HepG2 (cell line): ENCODE data around the gene CX3CR1. TPM values are rescaled to one million over a fixed set of nuclear protein-coding genes. Genes with fewer than 3 reads are reported as not detected.

ENCODE experiments used
- ATAC-seq: fragments of 200-7000 bp; cut with Tn5 transposase; 3 replicates; pipeline ENCODE4 v1.9.1; 2020; ENCODE audit warnings: mild to moderate bottlenecking, moderate library complexity
- BruUV-seq: library from RNA; stranded (reverse); fragments of 400-500 nt; replicated peaks from 2 replicates; lab custom pipeline; 2021; lab: Mats Ljungman, UMichigan
- CTCF ChIA-PET: fragments of 300-600 bp; formaldehyde crosslinking; extraction: SDS; loops from one replicate; lab custom pipeline; 2021; ENCODE audit warnings: low total read pairs, inconsistent platforms, low intra/inter-chr PET ratio; lab: Yijun Ruan, JAX
- POLR2A ChIA-PET: fragments of 350-600 bp; sonication (Branson Sonifier 250); formaldehyde crosslinking; loops from one replicate; lab custom pipeline; 2020; ENCODE audit warnings: antibody characterized with exemption, inconsistent platforms; lab: Yijun Ruan, JAX
- DNase-seq: peaks from one replicate; pipeline ENCODE4 v3.0.0-alpha.2; 2015; ENCODE audit warnings: low spot score
- FAIRE-seq: peaks from 3 replicates; lab custom pipeline; 2011; peaks lifted over from hg19 to GRCh38; lab: Jason Lieb, UNC
- H2AFZ ChIP-seq: one replicate; pipeline ENCODE4 v1.6.1; 2011; ENCODE audit warnings: low read length, inconsistent platforms
- H3K27ac ChIP-seq: fragments of 300-600 bp; 3 replicates; pipeline ENCODE4 v1.8.0; 2011; ENCODE audit warnings: mixed run types, mild to moderate bottlenecking, mixed read lengths, low read length, inconsistent platforms; ENCODE audit not compliant: insufficient read depth; ENCODE audit errors: extremely low read length
- H3K27me3 ChIP-seq, 2 experiments: fragments of 200-600 bp in 1 of 2; 2 replicates in 1 of 2; 3 replicates in 1 of 2; pipeline versions ENCODE4 v1.6.0 to v1.8.0; 2011; ENCODE audit warnings: low read length in 2 of 2, mild to moderate bottlenecking in 2 of 2, moderate library complexity in 2 of 2, inconsistent platforms in 1 of 2; ENCODE audit not compliant: insufficient read depth in 2 of 2, control insufficient read depth in 1 of 2
- H3K36me3 ChIP-seq, 2 experiments: fragments of 200-600 bp in 1 of 2; replicated peaks in 1 of 2; 2 replicates in 1 of 2; 3 replicates in 1 of 2; pipeline versions ENCODE4 v1.5.1 to v1.8.0; 2011; ENCODE audit warnings: low read length in 2 of 2, inconsistent platforms in 1 of 2; ENCODE audit not compliant: insufficient read depth in 2 of 2, control insufficient read depth in 1 of 2
- H3K4me1 ChIP-seq: 2 replicates; pipeline ENCODE4 v1.5.1; 2012; ENCODE audit warnings: low read length, inconsistent platforms; ENCODE audit not compliant: insufficient read depth
- H3K4me2 ChIP-seq: 2 replicates; pipeline ENCODE4 v1.6.0; 2011; ENCODE audit warnings: low read depth, low read length, inconsistent platforms
- H3K4me3 ChIP-seq, 3 experiments: fragments of 200-600 bp in 1 of 3; sonication (generic), shearing (Covaris generic) in 1 of 3; replicated peaks in 1 of 3; 2 replicates each; pipeline ENCODE4 v1.5.1; 2011 to 2016; ENCODE audit warnings: low read length in 3 of 3, inconsistent platforms in 2 of 3, low read depth in 2 of 3, mild to moderate bottlenecking in 2 of 3, control low read depth in 1 of 3, mixed read lengths in 1 of 3; ENCODE audit not compliant: insufficient read depth in 1 of 3
- H3K79me2 ChIP-seq: one replicate; pipeline ENCODE4 v1.6.1; 2011; ENCODE audit warnings: low read length, inconsistent platforms; ENCODE audit not compliant: insufficient read depth
- H3K9ac ChIP-seq: 2 replicates; pipeline ENCODE4 v1.6.0; 2011; ENCODE audit warnings: mild to moderate bottlenecking, low read depth, low read length, inconsistent platforms; ENCODE audit not compliant: insufficient read depth
- H3K9me3 ChIP-seq: 2 replicates; pipeline ENCODE4 v1.5.1; 2012; ENCODE audit warnings: mild to moderate bottlenecking, low read length
- H4K20me1 ChIP-seq: 2 replicates; pipeline ENCODE4 v1.6.0; 2011; ENCODE audit warnings: inconsistent platforms, mild to moderate bottlenecking, low read length, moderate library complexity; ENCODE audit not compliant: insufficient read depth
- ASH2L ChIP-seq: fragments of 300-600, 200-600 bp; sonication (generic); IDR thresholded peaks from 2 replicates; pipeline ENCODE4 v1.7.0; 2017; ENCODE audit warnings: low read depth, mild to moderate bottlenecking, moderate library complexity, mixed read lengths, low read length; ENCODE audit not compliant: insufficient read length
- HMG20B ChIP-seq: conservative IDR thresholded peaks from 2 replicates; pipeline ENCODE4 v1.6.1; 2016; ENCODE audit warnings: missing genetic modification reagents, missing compliant biosample characterization
- NCOA2 ChIP-seq: sonication (generic); formaldehyde crosslinking; IDR thresholded peaks from 2 replicates; pipeline ENCODE4 v1.8.0; 2022; ENCODE audit warnings: inconsistent platforms
- NONO ChIP-seq, 2 experiments: fragments of 450-650 bp in 1 of 2; sonication (generic) in 1 of 2; formaldehyde crosslinking in 1 of 2; IDR thresholded peaks in 1 of 2; conservative IDR thresholded peaks in 1 of 2; 2 replicates each; pipeline versions ENCODE4 v1.6.1 to v1.8.0; 2017 to 2022; ENCODE audit warnings: mild to moderate bottlenecking in 1 of 2, missing genetic modification reagents in 1 of 2, moderate library complexity in 1 of 2
- SP1 ChIP-seq, 2 experiments: fragments of 450-650 bp in 1 of 2; sonication (generic) in 1 of 2; formaldehyde crosslinking in 1 of 2; IDR thresholded peaks; 2 replicates each; pipeline versions ENCODE4 v1.4.0 to v1.6.1; 2016 to 2020; ENCODE audit warnings: missing genetic modification reagents in 1 of 2
- SP2 ChIP-seq: sonication (generic); formaldehyde crosslinking; IDR thresholded peaks from 2 replicates; pipeline ENCODE4 v1.5.1; 2020; ENCODE audit warnings: mild to moderate bottlenecking, missing genetic modification reagents
- UBTF ChIP-seq: sonication (generic); formaldehyde crosslinking; IDR thresholded peaks from 2 replicates; pipeline ENCODE4 v1.4.0; 2020; ENCODE audit warnings: mild to moderate bottlenecking, missing genetic modification reagents
- ZNF160 ChIP-seq: sonication (generic); formaldehyde crosslinking; IDR thresholded peaks from 2 replicates; pipeline ENCODE4 v1.8.0; 2022; ENCODE audit warnings: mild to moderate bottlenecking, inconsistent platforms, missing genetic modification reagents
- ZNF891 ChIP-seq: sonication (generic); formaldehyde crosslinking; IDR thresholded peaks from 2 replicates; pipeline ENCODE4 v1.5.0; 2020; ENCODE audit warnings: mild to moderate bottlenecking, missing genetic modification reagents
- ZSCAN29 ChIP-seq: sonication (generic); formaldehyde crosslinking; conservative IDR thresholded peaks from 2 replicates; pipeline ENCODE4 v1.4.0; 2020; ENCODE audit warnings: mild to moderate bottlenecking, missing genetic modification reagents
- WGBS: methylation state at CpG from one replicate; pipeline ENCODE4 v1.1.6; 2017; ENCODE audit warnings: low lambda C conversion rate; 5-methylcytosine and 5-hydroxymethylcytosine counted together
- in situ Hi-C: cut with HindIII; loops from 2 replicates; pipeline ENCODE4 v1.10.0; 2017; ENCODE audit warnings: low pct_unique_long_range_greater_than_20kb; ENCODE audit not compliant: extremely low pct_ligation_motif_present
- intact Hi-C: fragments of 100-400 bp; cut with micrococcal nuclease; formaldehyde crosslinking; loops from one replicate; pipeline ENCODE4 v1.10.0; 2022; ENCODE audit not compliant: unreplicated experiment
- polyA plus RNA-seq, 8 experiments: library from polyadenylated mRNA; depleted of rRNA in 3 of 8; stranded (reverse) in 7 of 8; unstranded in 1 of 8; fragments of >200 nt; fragmentation: Illumina TruSeq in 4 of 8; extraction: Trizol in 4 of 8; gene quantifications; 2 replicates each; pipeline versions ENCODE4 v1.2.1 to v1.2.3, GENCODE V29; 2011 to 2016; ENCODE audit warnings: low read depth in 4 of 8, missing spikeins in 1 of 8, mixed read lengths in 1 of 8; ENCODE audit not compliant: insufficient read depth in 1 of 8
- total RNA-seq, 5 experiments: library from RNA; depleted of rRNA; stranded (reverse); fragments of >200 nt; fragmentation: Illumina TruSeq; extraction: Trizol; gene quantifications; 2 replicates each; pipeline ENCODE4 v1.2.3, GENCODE V29; 2016; ENCODE audit warnings: low read depth in 1 of 5

The CX3CR1 gene
- total and polyA plus RNA-seq, 2 of the 13 experiments (the other 11 are each of a cell fraction or from before 2014, with no cell fraction given): not detected

GRCh38 chr3:39254806-39255449, 24.9 kb downstream of the CX3CR1 start (continued):
- TF ChIP-seq NONO (IDR thresholded peaks at IDR 0.05): no peak
- no peak for TF ChIP-seq NONO (CRISPR knock-in tag; conservative IDR thresholded peaks at IDR 0.05)
- TF ChIP-seq, all 625 proteins: peak for 0

- POLR2A ChIA-PET: no interaction called here
- TF ChIP-seq ZNF891 (no peak), NCOA2 (no peak), SP2 (CRISPR knock-in tag) (no peak), HMG20B (CRISPR knock-in tag) (no peak), ASH2L (no peak), UBTF (CRISPR knock-in tag) (no peak), SP1 (IDR thresholded peaks at IDR 0.05) (no peak), SP1 (CRISPR knock-in tag; IDR thresholded peaks at IDR 0.05) (no peak), ZSCAN29 (CRISPR knock-in tag) (no peak), ZNF160 (CRISPR knock-in tag) (no peak)
- Histone ChIP-seq H3K4me1 (no peaks in the 10 kb centered on the region), H3K9me3 (no peaks in the 10 kb centered on the region), H3K27me3 (peaks cover 0 to 26% of the 10 kb centered on the region in 2 experiments; a peak in 4 of 5 replicates), H3K4me2 (no peak overlapping the region), H4K20me1 (no peaks in the 10 kb centered on the region), H3K4me3 (no peak overlapping the region), H3K27ac (no peak overlapping the region), H3K36me3 (no peaks in the 10 kb centered on the region), H3K79me2 (no peaks in the 10 kb centered on the region), H3K9ac (no peak overlapping the region), H2AFZ (no peak overlapping the region)
- in situ Hi-C loops (no loop called here), intact Hi-C loops (no loop called here)
- BruUV-seq: no TSS peak
- ATAC-seq: no peak
- CTCF ChIA-PET: no interaction called here
- 0% methylated on average over 3 of the region's 5 CpGs for WGBS
- no peak for DNase-seq
- no peak for FAIRE-seq
These were observed 28.3 kb downstream of the CX3CR1 start for GRCh38 chr3:39251576-39251975.
